Stimulated activated CD8-positive, alpha-beta memory T cell treated with anti-CD3 and anti-CD28 coated beads, Interleukin-7, amount 100 ng/mL, for 4 hours (primary cell): ENCODE measurements around the gene MPP1.
"Not testable (repeated sequence)": the region's sequence is repeated elsewhere in the genome, so short reads cannot be mapped to it uniquely, and the experiment has no call there.

Source experiments
- DNase-seq, 2 donors: peaks; one replicate each; pipeline ENCODE4 v3.0.0-alpha.2; 2020; ENCODE audit warnings: low read depth in 2 of 2

Gene MPP1

GRCh38 chrX:154804957-154805695, at the start of gene MPP1:
TSS of gene MPP1 (minus strand) at chrX:154805485. CDS start at chrX:154805373, 112 bp downstream.
- peak; percentile 35 to 69 for DNase-seq

GRCh38 chrX:154850957-154851611, 45.8 kb upstream of the MPP1 start:
- DNase-seq = no peak

- DNase-seq = no peak
Measured at GRCh38 chrX:154840856-154841255, 35.6 kb upstream of the MPP1 start.

GRCh38 chrX:154836163-154836562, 30.9 kb upstream of the MPP1 start:
- no peak for DNase-seq

- DNase-seq = no peak
Measured at GRCh38 chrX:154834562-154834961, 29.3 kb upstream of the MPP1 start, which contains the start of gene SMIM9. TSS of gene SMIM9 (minus strand) at chrX:154834662. CDS start at chrX:154830856, 3,806 bp downstream.

- DNase-seq = no peak
Measured at GRCh38 chrX:154833746-154834274, 28.5 kb upstream of the MPP1 start.

- DNase-seq = no peak
Measured at GRCh38 chrX:154829926-154830442, 24.7 kb upstream of the MPP1 start.

- DNase-seq = no peak
Measured at GRCh38 chrX:154829134-154829533, 23.8 kb upstream of the MPP1 start.

GRCh38 chrX:154828016-154828408, 22.7 kb upstream of the MPP1 start:
- DNase-seq = no peak

- DNase-seq = no peak
Measured at GRCh38 chrX:154827194-154828015, 22.1 kb upstream of the MPP1 start.

GRCh38 chrX:154825586-154825985, 20.3 kb upstream of the MPP1 start:
- not testable (repeated sequence) for DNase-seq

GRCh38 chrX:154824638-154825037, 19.4 kb upstream of the MPP1 start:
- no peak for DNase-seq

GRCh38 chrX:154822029-154822428, 16.7 kb upstream of the MPP1 start:
- DNase-seq = no peak

GRCh38 chrX:154821523-154821922, 16.2 kb upstream of the MPP1 start:
- no peak for DNase-seq

- no peak for DNase-seq
Measured at GRCh38 chrX:154819771-154820341, 14.6 kb upstream of the MPP1 start.

GRCh38 chrX:154818916-154819770, 13.9 kb upstream of the MPP1 start:
- DNase-seq = no peak

GRCh38 chrX:154817048-154817618, 11.8 kb upstream of the MPP1 start:
- DNase-seq = not testable (repeated sequence)

GRCh38 chrX:154816326-154816898, 11.1 kb upstream of the MPP1 start:
- DNase-seq = not testable (repeated sequence)

- DNase-seq = no peak
Measured at GRCh38 chrX:154815274-154815818, 10.1 kb upstream of the MPP1 start.

GRCh38 chrX:154813801-154814200, 8.5 kb upstream of the MPP1 start:
- no peak for DNase-seq
